GM23338 (cell line): ENCODE data around the gene CBLL2. TPM values are rescaled to one million over a fixed set of nuclear protein-coding genes. Genes with fewer than 3 reads are reported as not detected.

Experiments used
- ATAC-seq: fragments of 200-7000 bp; cut with Tn5 transposase; 3 replicates; pipeline ENCODE4 v1.9.1; 2020
- DNase-seq: peaks from one replicate; pipeline ENCODE4 v3.0.0-alpha.2; 2015; ENCODE audit warnings: low spot score
- H2AFZ ChIP-seq: fragments of 200-600 bp; sonication (generic); 2 replicates; pipeline ENCODE4 v1.8.0; 2016; ENCODE audit warnings: antibody characterized with exemption, mild to moderate bottlenecking, moderate library complexity
- H3F3A ChIP-seq: fragments of 200-600 bp; sonication (generic); replicated peaks from 2 replicates; pipeline ENCODE4 v1.8.0; 2017; ENCODE audit warnings: antibody characterized with exemption, mixed run types, low read depth
- H3K27ac ChIP-seq: fragments of 200-600 bp; sonication (generic); 2 replicates; pipeline ENCODE4 v1.6.1; 2016; ENCODE audit warnings: low read depth
- H3K27me3 ChIP-seq: fragments of 200-600 bp; sonication (generic); 2 replicates; pipeline ENCODE4 v1.8.0; 2016; ENCODE audit warnings: mild to moderate bottlenecking, mixed run types, moderate library complexity; ENCODE audit not compliant: insufficient read depth
- H3K36me3 ChIP-seq: fragments of 200-600 bp; sonication (generic); 2 replicates; pipeline ENCODE4 v1.8.0; 2016; ENCODE audit warnings: mild to moderate bottlenecking; ENCODE audit not compliant: insufficient read depth
- H3K4me1 ChIP-seq: fragments of 200-600 bp; sonication (generic); 2 replicates; pipeline ENCODE4 v1.8.0; 2016; ENCODE audit warnings: mild to moderate bottlenecking, moderate library complexity; ENCODE audit not compliant: insufficient read depth
- H3K4me2 ChIP-seq: fragments of 200-600 bp; sonication (generic); 2 replicates; pipeline ENCODE4 v1.7.1; 2017; ENCODE audit warnings: mixed run types
- H3K4me3 ChIP-seq: fragments of 200-600 bp; sonication (generic); 2 replicates; pipeline ENCODE4 v1.6.1; 2016; ENCODE audit warnings: mixed run types
- H3K79me2 ChIP-seq: fragments of 200-600 bp; sonication (generic); replicated peaks from 2 replicates; pipeline ENCODE4 v1.8.0; 2017; ENCODE audit warnings: mild to moderate bottlenecking; ENCODE audit not compliant: insufficient read depth
- H3K9me2 ChIP-seq: fragments of 200-600 bp; sonication (generic); 2 replicates; pipeline ENCODE4 v1.8.0; 2017; ENCODE audit not compliant: insufficient read depth
- H4K20me1 ChIP-seq: fragments of 200-600 bp; sonication (generic); replicated peaks from 2 replicates; pipeline ENCODE4 v1.8.0; 2017; ENCODE audit warnings: mild to moderate bottlenecking; ENCODE audit not compliant: insufficient read depth
- H3K27ac Mint-ChIP-seq: 2 replicates; pipeline ENCODE4 v1.8.0; 2020; ENCODE audit warnings: inconsistent platforms, mild to moderate bottlenecking, moderate library complexity, mixed read lengths
- H3K27me3 Mint-ChIP-seq: 3 replicates; pipeline ENCODE4 v1.8.0; 2022; ENCODE audit warnings: low read depth, mild to moderate bottlenecking, moderate library complexity, mixed read lengths, inconsistent platforms; ENCODE audit not compliant: insufficient read depth, poor library complexity
- H3K36me3 Mint-ChIP-seq: 3 replicates; pipeline ENCODE4 v1.8.0; 2021; ENCODE audit warnings: low read depth, mild to moderate bottlenecking, inconsistent platforms, moderate library complexity, mixed read lengths
- H3K4me1 Mint-ChIP-seq: 3 replicates; pipeline ENCODE4 v1.8.0; 2020; ENCODE audit warnings: mild to moderate bottlenecking, inconsistent platforms, mixed read lengths
- H3K4me3 Mint-ChIP-seq: 3 replicates; pipeline ENCODE4 v1.8.0; 2021; ENCODE audit warnings: moderate library complexity, mild to moderate bottlenecking, inconsistent platforms, mixed read lengths
- H3K9me3 Mint-ChIP-seq: 3 replicates; pipeline ENCODE4 v1.8.0; 2020; ENCODE audit warnings: moderate library complexity, mild to moderate bottlenecking, inconsistent platforms, mixed read lengths
- EZH2 ChIP-seq: fragments of 200-600 bp; sonication (generic); IDR thresholded peaks from one replicate; pipeline ENCODE4 v1.8.0; 2017; ENCODE audit warnings: antibody characterized with exemption, mild to moderate bottlenecking, low read depth; ENCODE audit not compliant: unreplicated experiment
- EZH2phosphoT487 ChIP-seq: fragments of 200-600 bp; sonication (generic); IDR thresholded peaks from one replicate; pipeline ENCODE4 v1.8.1; 2018; ENCODE audit warnings: antibody characterized with exemption; ENCODE audit not compliant: unreplicated experiment
- JUNB ChIP-seq: IDR thresholded peaks from one replicate; pipeline ENCODE4 v1.6.1; 2016; ENCODE audit warnings: antibody characterized with exemption; ENCODE audit not compliant: unreplicated experiment
- NANOG ChIP-seq: IDR thresholded peaks from 2 replicates; pipeline ENCODE4 v1.6.1; 2016; ENCODE audit warnings: antibody characterized with exemption, borderline replicate concordance
- POLR2AphosphoS5 ChIP-seq: IDR thresholded peaks from 2 replicates; pipeline ENCODE4 v1.6.1; 2016; ENCODE audit warnings: antibody characterized with exemption, low read depth
- STAT1 ChIP-seq: IDR thresholded peaks from one replicate; pipeline ENCODE4 v1.6.1; 2016; ENCODE audit warnings: antibody characterized with exemption; ENCODE audit not compliant: unreplicated experiment
- ZNF114 ChIP-seq: fragments of 250-450 bp; sonication (Bioruptor Pico); IDR thresholded peaks from 2 replicates; pipeline ENCODE4 v1.5.0; 2020; ENCODE audit warnings: mild to moderate bottlenecking, moderate library complexity
- ZNF331 ChIP-seq: fragments of 250-450 bp; sonication (Bioruptor Pico); IDR thresholded peaks from 2 replicates; pipeline ENCODE4 v1.5.0; 2020; ENCODE audit warnings: low read depth, mild to moderate bottlenecking, moderate library complexity
- polyA plus RNA-seq: library from polyadenylated mRNA; unstranded; fragments of >200 nt; fragmentation: Nextera tagmentation; extraction: Ambion mirVana; gene quantifications from 2 replicates; pipeline ENCODE4 v1.2.1, GENCODE V29; 2016
- total RNA-seq: library from RNA; depleted of rRNA; stranded (reverse); fragments of >200 nt; shearing (Covaris generic); gene quantifications from 2 replicates; pipeline ENCODE4 v1.2.3, GENCODE V29; 2014
- TF ChIP-seq, protein P1 (sequence below): fragments of 250-450 bp; sonication (Bioruptor Pico); IDR thresholded peaks from 2 replicates; pipeline ENCODE4 v1.5.0; 2020; ENCODE audit warnings: mild to moderate bottlenecking, moderate library complexity
- TF ChIP-seq, protein P2 (sequence below), 2 experiments: fragments of 200-600 bp in 1 of 2; sonication (generic) in 1 of 2; conservative IDR thresholded peaks; 2 replicates each; pipeline versions ENCODE4 v1.5.1 to v1.6.1; 2016 to 2017; ENCODE audit warnings: antibody characterized with exemption in 2 of 2, low read depth in 2 of 2, mild to moderate bottlenecking in 2 of 2, moderate library complexity in 1 of 2
- TF ChIP-seq, protein P3 (sequence below): IDR thresholded peaks from one replicate; pipeline ENCODE4 v1.6.1; 2018; ENCODE audit warnings: antibody characterized with exemption; ENCODE audit not compliant: unreplicated experiment
- TF ChIP-seq, protein P4 (sequence below): IDR thresholded peaks from 2 replicates; pipeline ENCODE4 v1.6.1; 2016; ENCODE audit warnings: antibody characterized with exemption

CBLL2 gene
- total and polyA plus RNA-seq, 2 experiments from 2014 or later, result not detected

DNA sequence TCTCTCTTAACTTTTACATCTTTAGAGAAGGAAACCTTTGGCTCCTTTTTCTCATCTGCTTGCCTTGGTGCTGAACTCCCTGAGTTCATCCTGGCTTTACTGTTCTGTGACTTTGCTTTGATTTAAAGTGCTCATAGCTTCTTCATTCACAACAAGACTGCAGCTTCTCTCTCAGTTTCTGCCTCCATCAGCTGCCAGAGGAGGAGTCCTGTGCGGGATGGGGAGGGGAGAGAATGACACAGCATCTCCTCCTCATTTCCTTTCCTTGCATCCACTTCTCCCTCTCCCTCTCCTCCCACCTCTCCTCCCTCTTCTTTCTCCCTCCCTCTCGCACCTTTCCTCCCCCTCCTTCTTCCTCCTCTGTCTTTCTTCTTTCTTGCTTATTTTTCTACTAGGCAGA, 42.0 kb downstream of the CBLL2 start (continued):
- TF ChIP-seq, protein P1, sequence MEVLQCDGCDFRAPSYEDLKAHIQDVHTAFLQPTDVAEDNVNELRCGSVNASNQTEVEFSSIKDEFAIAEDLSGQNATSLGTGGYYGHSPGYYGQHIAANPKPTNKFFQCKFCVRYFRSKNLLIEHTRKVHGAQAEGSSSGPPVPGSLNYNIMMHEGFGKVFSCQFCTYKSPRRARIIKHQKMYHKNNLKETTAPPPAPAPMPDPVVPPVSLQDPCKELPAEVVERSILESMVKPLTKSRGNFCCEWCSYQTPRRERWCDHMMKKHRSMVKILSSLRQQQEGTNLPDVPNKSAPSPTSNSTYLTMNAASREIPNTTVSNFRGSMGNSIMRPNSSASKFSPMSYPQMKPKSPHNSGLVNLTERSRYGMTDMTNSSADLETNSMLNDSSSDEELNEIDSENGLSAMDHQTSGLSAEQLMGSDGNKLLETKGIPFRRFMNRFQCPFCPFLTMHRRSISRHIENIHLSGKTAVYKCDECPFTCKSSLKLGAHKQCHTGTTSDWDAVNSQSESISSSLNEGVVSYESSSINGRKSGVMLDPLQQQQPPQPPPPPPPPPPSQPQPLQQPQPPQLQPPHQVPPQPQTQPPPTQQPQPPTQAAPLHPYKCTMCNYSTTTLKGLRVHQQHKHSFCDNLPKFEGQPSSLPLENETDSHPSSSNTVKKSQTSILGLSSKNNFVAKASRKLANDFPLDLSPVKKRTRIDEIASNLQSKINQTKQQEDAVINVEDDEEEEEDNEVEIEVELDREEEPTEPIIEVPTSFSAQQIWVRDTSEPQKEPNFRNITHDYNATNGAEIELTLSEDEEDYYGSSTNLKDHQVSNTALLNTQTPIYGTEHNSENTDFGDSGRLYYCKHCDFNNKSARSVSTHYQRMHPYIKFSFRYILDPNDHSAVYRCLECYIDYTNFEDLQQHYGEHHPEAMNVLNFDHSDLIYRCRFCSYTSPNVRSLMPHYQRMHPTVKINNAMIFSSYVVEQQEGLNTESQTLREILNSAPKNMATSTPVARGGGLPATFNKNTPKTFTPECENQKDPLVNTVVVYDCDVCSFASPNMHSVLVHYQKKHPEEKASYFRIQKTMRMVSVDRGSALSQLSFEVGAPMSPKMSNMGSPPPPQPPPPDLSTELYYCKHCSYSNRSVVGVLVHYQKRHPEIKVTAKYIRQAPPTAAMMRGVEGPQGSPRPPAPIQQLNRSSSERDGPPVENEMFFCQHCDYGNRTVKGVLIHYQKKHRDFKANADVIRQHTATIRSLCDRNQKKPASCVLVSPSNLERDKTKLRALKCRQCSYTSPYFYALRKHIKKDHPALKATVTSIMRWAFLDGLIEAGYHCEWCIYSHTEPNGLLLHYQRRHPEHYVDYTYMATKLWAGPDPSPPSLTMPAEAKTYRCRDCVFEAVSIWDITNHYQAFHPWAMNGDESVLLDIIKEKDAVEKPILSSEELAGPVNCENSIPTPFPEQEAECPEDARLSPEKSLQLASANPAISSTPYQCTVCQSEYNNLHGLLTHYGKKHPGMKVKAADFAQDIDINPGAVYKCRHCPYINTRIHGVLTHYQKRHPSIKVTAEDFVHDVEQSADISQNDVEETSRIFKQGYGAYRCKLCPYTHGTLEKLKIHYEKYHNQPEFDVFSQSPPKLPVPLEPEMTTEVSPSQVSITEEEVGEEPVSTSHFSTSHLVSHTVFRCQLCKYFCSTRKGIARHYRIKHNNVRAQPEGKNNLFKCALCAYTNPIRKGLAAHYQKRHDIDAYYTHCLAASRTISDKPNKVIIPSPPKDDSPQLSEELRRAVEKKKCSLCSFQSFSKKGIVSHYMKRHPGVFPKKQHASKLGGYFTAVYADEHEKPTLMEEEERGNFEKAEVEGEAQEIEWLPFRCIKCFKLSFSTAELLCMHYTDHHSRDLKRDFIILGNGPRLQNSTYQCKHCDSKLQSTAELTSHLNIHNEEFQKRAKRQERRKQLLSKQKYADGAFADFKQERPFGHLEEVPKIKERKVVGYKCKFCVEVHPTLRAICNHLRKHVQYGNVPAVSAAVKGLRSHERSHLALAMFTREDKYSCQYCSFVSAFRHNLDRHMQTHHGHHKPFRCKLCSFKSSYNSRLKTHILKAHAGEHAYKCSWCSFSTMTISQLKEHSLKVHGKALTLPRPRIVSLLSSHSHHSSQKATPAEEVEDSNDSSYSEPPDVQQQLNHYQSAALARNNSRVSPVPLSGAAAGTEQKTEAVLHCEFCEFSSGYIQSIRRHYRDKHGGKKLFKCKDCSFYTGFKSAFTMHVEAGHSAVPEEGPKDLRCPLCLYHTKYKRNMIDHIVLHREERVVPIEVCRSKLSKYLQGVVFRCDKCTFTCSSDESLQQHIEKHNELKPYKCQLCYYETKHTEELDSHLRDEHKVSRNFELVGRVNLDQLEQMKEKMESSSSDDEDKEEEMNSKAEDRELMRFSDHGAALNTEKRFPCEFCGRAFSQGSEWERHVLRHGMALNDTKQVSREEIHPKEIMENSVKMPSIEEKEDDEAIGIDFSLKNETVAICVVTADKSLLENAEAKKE (CRISPR knock-in tag), result no peak
- TF ChIP-seq ZNF114 (CRISPR knock-in tag) (no peak), EZH2 (no peak), NANOG (no peak)
- TF ChIP-seq, protein P2, sequence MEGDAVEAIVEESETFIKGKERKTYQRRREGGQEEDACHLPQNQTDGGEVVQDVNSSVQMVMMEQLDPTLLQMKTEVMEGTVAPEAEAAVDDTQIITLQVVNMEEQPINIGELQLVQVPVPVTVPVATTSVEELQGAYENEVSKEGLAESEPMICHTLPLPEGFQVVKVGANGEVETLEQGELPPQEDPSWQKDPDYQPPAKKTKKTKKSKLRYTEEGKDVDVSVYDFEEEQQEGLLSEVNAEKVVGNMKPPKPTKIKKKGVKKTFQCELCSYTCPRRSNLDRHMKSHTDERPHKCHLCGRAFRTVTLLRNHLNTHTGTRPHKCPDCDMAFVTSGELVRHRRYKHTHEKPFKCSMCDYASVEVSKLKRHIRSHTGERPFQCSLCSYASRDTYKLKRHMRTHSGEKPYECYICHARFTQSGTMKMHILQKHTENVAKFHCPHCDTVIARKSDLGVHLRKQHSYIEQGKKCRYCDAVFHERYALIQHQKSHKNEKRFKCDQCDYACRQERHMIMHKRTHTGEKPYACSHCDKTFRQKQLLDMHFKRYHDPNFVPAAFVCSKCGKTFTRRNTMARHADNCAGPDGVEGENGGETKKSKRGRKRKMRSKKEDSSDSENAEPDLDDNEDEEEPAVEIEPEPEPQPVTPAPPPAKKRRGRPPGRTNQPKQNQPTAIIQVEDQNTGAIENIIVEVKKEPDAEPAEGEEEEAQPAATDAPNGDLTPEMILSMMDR (conservative IDR thresholded peaks at IDR 0.05; ENCODE audit: low read depth in 2 of 2), result no peak

DNA sequence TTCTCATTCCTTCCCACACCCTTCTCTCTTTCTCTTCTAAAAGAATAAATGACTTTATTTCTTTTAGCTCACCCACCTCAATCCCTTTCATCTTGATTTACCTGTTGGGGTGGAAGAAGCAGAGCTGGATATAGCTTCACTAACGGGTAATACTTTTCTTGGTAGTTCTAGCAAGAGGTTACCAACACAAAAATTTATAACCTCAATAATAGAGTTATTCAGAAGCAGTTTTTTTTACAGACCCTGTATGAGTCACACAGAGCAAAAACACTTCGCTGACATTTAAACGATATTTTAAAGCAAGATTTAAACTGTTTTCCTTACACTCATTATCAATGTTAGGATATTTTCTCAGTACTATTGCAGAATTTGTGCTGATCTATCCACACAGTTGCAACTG, 42.4 kb downstream of the CBLL2 start:
- H3K27ac ChIP-seq, result peak overlapping the region; percentile 91
- DNase-seq (no peak), ATAC-seq (no peak)
- H3K79me2 ChIP-seq, result no peaks in the 10 kb centered on the region
- H3F3A ChIP-seq, result no peaks in the 10 kb centered on the region
- Mint-ChIP-seq H3K27me3 (no peaks in the 10 kb centered on the region), H3K36me3 (no peaks in the 10 kb centered on the region), H3K4me1 (peaks cover 18% of the 10 kb centered on the region), H3K4me3 (no peak overlapping the region), H3K27ac (0 out of 2 replicates have a peak overlapping the region, but pooled peaks have one; percentile 56), H3K9me3 (no peaks in the 10 kb centered on the region)
- no peaks in the 10 kb centered on the region for H4K20me1 ChIP-seq
- H2AFZ ChIP-seq, result no peak overlapping the region
- no peaks in the 10 kb centered on the region for H3K9me2 ChIP-seq
- no peaks in the 10 kb centered on the region for H3K36me3 ChIP-seq
- H3K4me3 ChIP-seq, result no peak overlapping the region
- H3K4me1 ChIP-seq, result peaks cover 25% of the 10 kb centered on the region
- no peak overlapping the region for H3K4me2 ChIP-seq
- no peaks in the 10 kb centered on the region for H3K27me3 ChIP-seq
- no peak for TF ChIP-seq JUNB
- TF ChIP-seq, protein P3, sequence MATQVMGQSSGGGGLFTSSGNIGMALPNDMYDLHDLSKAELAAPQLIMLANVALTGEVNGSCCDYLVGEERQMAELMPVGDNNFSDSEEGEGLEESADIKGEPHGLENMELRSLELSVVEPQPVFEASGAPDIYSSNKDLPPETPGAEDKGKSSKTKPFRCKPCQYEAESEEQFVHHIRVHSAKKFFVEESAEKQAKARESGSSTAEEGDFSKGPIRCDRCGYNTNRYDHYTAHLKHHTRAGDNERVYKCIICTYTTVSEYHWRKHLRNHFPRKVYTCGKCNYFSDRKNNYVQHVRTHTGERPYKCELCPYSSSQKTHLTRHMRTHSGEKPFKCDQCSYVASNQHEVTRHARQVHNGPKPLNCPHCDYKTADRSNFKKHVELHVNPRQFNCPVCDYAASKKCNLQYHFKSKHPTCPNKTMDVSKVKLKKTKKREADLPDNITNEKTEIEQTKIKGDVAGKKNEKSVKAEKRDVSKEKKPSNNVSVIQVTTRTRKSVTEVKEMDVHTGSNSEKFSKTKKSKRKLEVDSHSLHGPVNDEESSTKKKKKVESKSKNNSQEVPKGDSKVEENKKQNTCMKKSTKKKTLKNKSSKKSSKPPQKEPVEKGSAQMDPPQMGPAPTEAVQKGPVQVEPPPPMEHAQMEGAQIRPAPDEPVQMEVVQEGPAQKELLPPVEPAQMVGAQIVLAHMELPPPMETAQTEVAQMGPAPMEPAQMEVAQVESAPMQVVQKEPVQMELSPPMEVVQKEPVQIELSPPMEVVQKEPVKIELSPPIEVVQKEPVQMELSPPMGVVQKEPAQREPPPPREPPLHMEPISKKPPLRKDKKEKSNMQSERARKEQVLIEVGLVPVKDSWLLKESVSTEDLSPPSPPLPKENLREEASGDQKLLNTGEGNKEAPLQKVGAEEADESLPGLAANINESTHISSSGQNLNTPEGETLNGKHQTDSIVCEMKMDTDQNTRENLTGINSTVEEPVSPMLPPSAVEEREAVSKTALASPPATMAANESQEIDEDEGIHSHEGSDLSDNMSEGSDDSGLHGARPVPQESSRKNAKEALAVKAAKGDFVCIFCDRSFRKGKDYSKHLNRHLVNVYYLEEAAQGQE, result no peak
- TF ChIP-seq POLR2AphosphoS5, result no peak
- TF ChIP-seq ZNF331 (CRISPR knock-in tag), result no peak
- TF ChIP-seq STAT1, result no peak
- TF ChIP-seq, protein P4, sequence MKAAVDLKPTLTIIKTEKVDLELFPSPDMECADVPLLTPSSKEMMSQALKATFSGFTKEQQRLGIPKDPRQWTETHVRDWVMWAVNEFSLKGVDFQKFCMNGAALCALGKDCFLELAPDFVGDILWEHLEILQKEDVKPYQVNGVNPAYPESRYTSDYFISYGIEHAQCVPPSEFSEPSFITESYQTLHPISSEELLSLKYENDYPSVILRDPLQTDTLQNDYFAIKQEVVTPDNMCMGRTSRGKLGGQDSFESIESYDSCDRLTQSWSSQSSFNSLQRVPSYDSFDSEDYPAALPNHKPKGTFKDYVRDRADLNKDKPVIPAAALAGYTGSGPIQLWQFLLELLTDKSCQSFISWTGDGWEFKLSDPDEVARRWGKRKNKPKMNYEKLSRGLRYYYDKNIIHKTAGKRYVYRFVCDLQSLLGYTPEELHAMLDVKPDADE, result no peak
- no peak for TF ChIP-seq ZNF114 (CRISPR knock-in tag)
- no peak for TF ChIP-seq NANOG
- TF ChIP-seq EZH2phosphoT487, result no peak
- no peak for TF ChIP-seq EZH2
